HG03159 (cell line): ENCODE results near the gene CCDC90B.
"Not testable (repeated sequence)": the region's sequence is repeated elsewhere in the genome, so short reads cannot be mapped to it uniquely, and the experiment has no call there.

ENCODE experiments used
- ATAC-seq: cut with Tn5 transposase; IDR thresholded peaks from one replicate; pipeline ENCODE4 v1.9.1; 2021; ENCODE audit warnings: mild to moderate bottlenecking, moderate library complexity; ENCODE audit not compliant: unreplicated experiment

The CCDC90B gene

GRCh38 chr11:83285771-83286528 lies at the start of gene CCDC90B:
TSS of gene CCDC90B (minus strand) at chr11:83286367. CDS start at chr11:83285972, 395 bp downstream.
- peak; percentile 90 for ATAC-seq

GRCh38 chr11:83335446-83336070 lies 49.4 kb upstream of the CCDC90B start:
- no peak for ATAC-seq

- no peak for ATAC-seq
These were observed 44.1 kb upstream of the CCDC90B start for GRCh38 chr11:83330303-83330702.

- ATAC-seq, result no peak
These were observed 40.2 kb upstream of the CCDC90B start for GRCh38 chr11:83326326-83326725.

GRCh38 chr11:83319346-83319745 lies 33.2 kb upstream of the CCDC90B start:
- ATAC-seq, result no peak

- no peak for ATAC-seq
These were observed 32.8 kb upstream of the CCDC90B start for GRCh38 chr11:83318931-83319330.

- ATAC-seq, result no peak
These were observed 31.9 kb upstream of the CCDC90B start for GRCh38 chr11:83317757-83318690.

- ATAC-seq, result not testable (repeated sequence)
These were observed 30.7 kb upstream of the CCDC90B start for GRCh38 chr11:83316897-83317268.

GRCh38 chr11:83316143-83316896 lies 30.2 kb upstream of the CCDC90B start:
- not testable (repeated sequence) for ATAC-seq

- ATAC-seq, result no peak
These were observed 26.3 kb upstream of the CCDC90B start for GRCh38 chr11:83312430-83312829.

- no peak for ATAC-seq
These were observed 25.5 kb upstream of the CCDC90B start for GRCh38 chr11:83311701-83312100.

- ATAC-seq, result no peak
These were observed 24.6 kb upstream of the CCDC90B start for GRCh38 chr11:83310718-83311117.

- ATAC-seq, result not testable (repeated sequence)
These were observed 22.4 kb upstream of the CCDC90B start for GRCh38 chr11:83308536-83308935.

- no peak for ATAC-seq
These were observed 20.3 kb upstream of the CCDC90B start for GRCh38 chr11:83306200-83307080.

- ATAC-seq, result no peak
These were observed 17.1 kb upstream of the CCDC90B start for GRCh38 chr11:83303316-83303715.

- no peak for ATAC-seq
These were observed 16.0 kb upstream of the CCDC90B start for GRCh38 chr11:83302151-83302550.

GRCh38 chr11:83299681-83300080 lies 13.5 kb upstream of the CCDC90B start:
- ATAC-seq, result no peak

GRCh38 chr11:83294208-83294607 lies 8.0 kb upstream of the CCDC90B start:
- no peak for ATAC-seq

- no peak for ATAC-seq
These were observed 7.2 kb upstream of the CCDC90B start for GRCh38 chr11:83293457-83293774.
